Colonic mucosa (tissue), 4 donors: ENCODE data around the gene HECTD1. TPM values are rescaled to one million over a fixed set of nuclear protein-coding genes. Genes with fewer than 3 reads are reported as not detected.

Experiments
- DNase-seq: peaks from one replicate; pipeline ENCODE4 v3.0.0-alpha.2; 2020
- H3K27ac ChIP-seq: fragments of 200-600 bp; one replicate; pipeline ENCODE4 v1.8.0; 2021
- H3K27me3 ChIP-seq: fragments of 200-600 bp; one replicate; pipeline ENCODE4 v1.8.0; 2021
- H3K36me3 ChIP-seq: fragments of 200-600 bp; one replicate; pipeline ENCODE4 v1.8.0; 2021
- H3K4me1 ChIP-seq: fragments of 200-600 bp; one replicate; pipeline ENCODE4 v1.8.0; 2021; ENCODE audit warnings: mild to moderate bottlenecking
- H3K4me3 ChIP-seq: fragments of 200-600 bp; one replicate; pipeline ENCODE4 v1.8.0; 2021
- H3K9ac ChIP-seq, 2 donors: one replicate each; pipeline ENCODE4 v1.7.0; 2013; ENCODE audit warnings: control low read depth in 2 of 2, low read depth in 2 of 2, low read length in 2 of 2
- H3K9me3 ChIP-seq: fragments of 200-600 bp; one replicate; pipeline ENCODE4 v1.8.0; 2021
- intact Hi-C: fragments of 100-400 bp; cut with DNase I; formaldehyde crosslinking; loops from one replicate; pipeline ENCODE4 v1.14.1; 2022
- total RNA-seq, 2 donors: library from RNA; stranded (reverse); fragmentation: NEBNext Ultra II Directional in 1 of 2; extraction: Animal tissue kit (Norgen Biotek cat#: 25700) in 1 of 2; gene quantifications; one replicate each; pipeline ENCODE4 v1.2.1, GENCODE V29; 2021
- TF ChIP-seq, protein P1 (sequence below): fragments of 200-600 bp; IDR thresholded peaks from one replicate; pipeline ENCODE4 v1.8.0; 2022; ENCODE audit warnings: antibody characterized with exemption, mild to moderate bottlenecking
- donor health status: healthy.
- donor health status: DM: no; HTN: no; CAD: no.
- donor health status: DM: no; HTN: no; CAD: no.

Gene HECTD1
- total RNA-seq, 2 donors from 2014 or later, result 113 to 148 TPM

DNA sequence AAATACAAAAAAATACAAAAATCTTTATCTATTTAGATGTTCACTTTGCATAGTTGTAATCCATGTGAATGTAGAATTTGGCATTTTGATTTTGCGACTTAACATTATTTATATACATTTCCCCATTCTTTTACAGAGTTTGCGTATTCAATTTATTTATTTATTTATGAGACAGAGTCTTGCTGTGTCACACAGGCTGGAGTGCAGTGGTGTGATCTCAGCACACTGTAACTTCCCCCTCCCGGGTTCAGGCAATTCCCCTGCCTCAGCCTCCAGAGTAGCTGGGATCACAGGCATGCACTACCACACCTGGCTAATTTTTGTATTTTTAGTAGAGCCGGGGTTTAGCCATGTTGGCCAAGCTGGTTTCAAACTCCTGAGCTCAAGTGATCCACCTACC is 156.1 kb downstream of the HECTD1 start:
- no peak for DNase-seq
- Histone ChIP-seq H3K36me3 (no peaks in the 10 kb centered on the region), H3K27ac (no peak overlapping the region), H3K4me1 (no peaks in the 10 kb centered on the region), H3K9ac (no peak overlapping the region), H3K4me3 (no peak overlapping the region), H3K27me3 (no peaks in the 10 kb centered on the region), H3K9me3 (no peaks in the 10 kb centered on the region)
- intact Hi-C loops, result no loop called here
- TF ChIP-seq, protein P1, sequence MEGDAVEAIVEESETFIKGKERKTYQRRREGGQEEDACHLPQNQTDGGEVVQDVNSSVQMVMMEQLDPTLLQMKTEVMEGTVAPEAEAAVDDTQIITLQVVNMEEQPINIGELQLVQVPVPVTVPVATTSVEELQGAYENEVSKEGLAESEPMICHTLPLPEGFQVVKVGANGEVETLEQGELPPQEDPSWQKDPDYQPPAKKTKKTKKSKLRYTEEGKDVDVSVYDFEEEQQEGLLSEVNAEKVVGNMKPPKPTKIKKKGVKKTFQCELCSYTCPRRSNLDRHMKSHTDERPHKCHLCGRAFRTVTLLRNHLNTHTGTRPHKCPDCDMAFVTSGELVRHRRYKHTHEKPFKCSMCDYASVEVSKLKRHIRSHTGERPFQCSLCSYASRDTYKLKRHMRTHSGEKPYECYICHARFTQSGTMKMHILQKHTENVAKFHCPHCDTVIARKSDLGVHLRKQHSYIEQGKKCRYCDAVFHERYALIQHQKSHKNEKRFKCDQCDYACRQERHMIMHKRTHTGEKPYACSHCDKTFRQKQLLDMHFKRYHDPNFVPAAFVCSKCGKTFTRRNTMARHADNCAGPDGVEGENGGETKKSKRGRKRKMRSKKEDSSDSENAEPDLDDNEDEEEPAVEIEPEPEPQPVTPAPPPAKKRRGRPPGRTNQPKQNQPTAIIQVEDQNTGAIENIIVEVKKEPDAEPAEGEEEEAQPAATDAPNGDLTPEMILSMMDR, result no peak

DNA sequence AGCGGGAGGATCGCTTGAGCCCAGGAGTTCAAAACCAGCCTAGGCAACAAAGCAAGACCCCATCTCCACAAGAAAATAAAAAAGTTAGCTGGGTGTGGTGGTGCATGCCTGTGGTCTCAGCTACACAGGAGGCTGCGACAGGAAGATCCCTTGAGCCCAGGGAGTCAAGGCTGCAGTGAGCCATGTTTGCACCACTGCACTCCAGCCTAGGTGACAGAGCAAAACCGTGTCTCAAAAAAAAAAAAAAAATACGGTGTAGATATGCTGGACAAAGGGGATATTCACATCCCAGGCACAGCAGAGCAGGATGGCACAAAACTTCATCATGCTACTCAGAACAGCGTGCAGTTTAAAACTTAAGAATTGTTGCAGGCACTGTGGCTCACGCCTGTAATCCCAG is 156.6 kb downstream of the HECTD1 start:
- Histone ChIP-seq H3K36me3 (no peaks in the 10 kb centered on the region), H3K4me1 (no peaks in the 10 kb centered on the region), H3K9ac (no peak overlapping the region), H3K9me3 (no peaks in the 10 kb centered on the region), H3K27me3 (no peaks in the 10 kb centered on the region), H3K27ac (no peak overlapping the region), H3K4me3 (no peak overlapping the region)
- TF ChIP-seq, protein P1, result no peak
- DNase-seq, result no peak
- intact Hi-C loops, result no loop called here

Other genes with a start within 250 kb of the HECTD1 start
- gene AP4S1, start 182.1 kb downstream of the HECTD1 start, total RNA-seq, result 1 to 10 TPM; 3.3 to 4.9 TPM
- 10 to 100 TPM; 23.6 to 41.1 TPM for gene STRN3, start 181.4 kb downstream of the HECTD1 start, total RNA-seq
- gene HEATR5A, start 212.8 kb upstream of the HECTD1 start, total RNA-seq, result 10 to 100 TPM; 45.5 to 58.2 TPM
- 10 to 100 TPM; 13.7 to 16.2 TPM for gene DTD2, start 249.7 kb upstream of the HECTD1 start, total RNA-seq